NCI-H2227 (cell line): ENCODE results near the gene KBTBD8.

Experiments used
- DNase-seq: peaks from one replicate; lab custom pipeline; 2025; ENCODE audit not compliant: unreplicated experiment; lab: John Stamatoyannopoulos, UW

Gene KBTBD8

GRCh38 chr3:67033079-67033478 is 35.0 kb downstream of the KBTBD8 start:
- no peak for DNase-seq

DNA sequence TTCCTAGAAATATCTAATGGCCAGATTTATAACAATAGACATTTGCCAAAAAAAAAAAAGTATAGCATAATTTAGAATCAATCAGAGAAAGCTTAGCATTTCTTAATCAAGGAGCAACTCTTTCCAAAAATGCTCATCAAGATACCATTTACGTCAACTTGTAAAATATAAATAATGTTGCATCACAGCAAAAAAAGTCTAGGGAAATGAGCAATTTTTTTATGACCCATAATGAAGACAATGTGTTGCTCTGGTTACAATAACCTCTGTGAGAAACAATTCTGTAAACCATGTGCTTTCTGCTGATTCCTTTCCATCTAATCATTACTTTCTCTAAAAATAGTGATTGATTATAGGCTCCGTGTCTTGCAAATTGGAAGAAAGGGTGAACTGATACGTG is 36.3 kb downstream of the KBTBD8 start:
- DNase-seq = no peak

DNA sequence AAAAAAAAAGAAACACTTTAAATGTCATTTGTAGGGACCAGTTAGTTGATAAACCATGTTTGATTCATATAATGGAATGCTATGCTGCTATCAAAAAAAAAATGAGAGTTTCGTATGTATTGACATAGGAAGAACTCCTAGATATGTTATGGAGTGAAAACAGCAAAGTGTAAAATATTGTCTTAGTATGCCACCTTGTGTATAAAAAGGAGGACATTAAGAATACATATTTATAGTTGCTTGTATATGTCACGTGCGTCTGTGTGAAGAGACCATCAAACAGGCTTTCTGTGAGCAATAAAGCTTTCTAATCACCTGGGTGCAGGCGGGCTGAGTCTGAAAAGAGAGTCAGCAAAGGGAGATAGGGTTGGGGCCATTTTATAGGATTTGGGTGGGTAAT is 39.5 kb downstream of the KBTBD8 start:
- DNase-seq = no peak

DNA sequence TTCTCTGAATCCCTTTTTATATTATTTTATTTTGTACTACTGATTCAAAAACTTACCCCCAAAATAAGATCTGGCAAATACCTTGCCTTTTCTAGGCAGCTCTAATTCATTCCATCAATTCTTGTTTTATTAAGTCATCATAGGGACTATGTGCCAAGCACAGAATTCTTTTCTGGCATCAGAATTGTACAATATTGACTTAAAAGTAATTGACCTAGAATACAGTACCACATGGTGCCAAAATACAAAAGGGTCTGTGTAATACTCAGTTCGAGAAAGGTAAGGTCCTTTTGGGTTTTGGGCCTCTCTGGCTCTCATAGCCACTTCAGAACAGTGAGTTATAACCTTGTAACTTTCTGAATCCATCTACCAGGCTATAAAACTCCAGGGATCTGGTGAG is 46.2 kb downstream of the KBTBD8 start:
- DNase-seq = no peak

GRCh38 chr3:67044955-67045354 is 46.8 kb downstream of the KBTBD8 start:
- DNase-seq = no peak

- DNase-seq = no peak
These were observed 47.8 kb downstream of the KBTBD8 start for GRCh38 chr3:67045711-67046465.

DNA sequence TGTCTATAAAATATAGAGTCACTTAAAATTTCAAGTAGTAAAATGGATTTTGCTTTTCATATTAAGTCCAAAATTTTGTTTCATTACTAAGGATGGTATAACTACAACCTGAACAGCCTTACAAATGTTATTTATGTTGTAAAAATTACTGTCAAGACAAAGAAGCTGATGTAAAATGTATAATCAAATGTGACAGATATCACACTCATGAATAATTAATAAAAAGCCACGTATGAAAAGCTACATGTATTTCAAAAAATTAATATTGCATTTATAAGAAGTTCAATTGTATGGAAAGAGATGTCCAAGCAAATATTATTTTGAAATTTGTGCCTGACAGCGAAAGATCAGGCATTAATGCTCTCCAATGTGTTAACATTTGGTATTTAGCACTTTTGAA is 48.9 kb downstream of the KBTBD8 start:
- DNase-seq = no peak

DNA sequence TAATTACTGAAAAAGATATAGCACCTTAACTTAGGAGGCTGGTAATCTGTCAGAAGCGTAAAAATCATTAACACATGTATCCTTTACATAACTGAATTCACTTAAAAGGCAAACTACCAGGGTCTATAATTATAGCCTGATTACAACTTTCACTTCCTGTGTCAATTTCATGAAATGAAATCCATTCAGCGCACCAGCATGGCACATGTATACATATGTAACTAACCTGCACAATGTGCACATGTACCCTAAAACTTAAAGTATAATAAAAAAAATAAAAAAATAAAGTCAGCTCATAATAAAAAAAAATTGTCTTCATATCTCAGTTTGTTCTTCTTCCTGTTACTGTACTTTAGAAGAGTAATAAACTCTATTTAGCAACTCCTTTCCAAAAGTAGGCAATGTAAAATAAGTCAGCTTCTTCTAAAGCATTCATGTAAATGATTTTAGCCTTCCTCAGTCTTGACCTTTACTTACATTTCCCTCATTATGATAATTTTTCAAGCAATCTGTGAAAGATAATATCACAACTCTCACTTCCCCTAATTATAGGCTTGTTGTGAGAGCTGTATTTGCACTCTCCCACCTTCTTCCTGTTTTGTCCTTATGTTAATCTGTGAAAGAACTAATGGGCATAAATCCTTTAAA is 50.1 kb downstream of the KBTBD8 start:
- DNase-seq = no peak

- DNase-seq = no peak
These were observed 50.6 kb downstream of the KBTBD8 start for GRCh38 chr3:67048715-67049074.

DNA sequence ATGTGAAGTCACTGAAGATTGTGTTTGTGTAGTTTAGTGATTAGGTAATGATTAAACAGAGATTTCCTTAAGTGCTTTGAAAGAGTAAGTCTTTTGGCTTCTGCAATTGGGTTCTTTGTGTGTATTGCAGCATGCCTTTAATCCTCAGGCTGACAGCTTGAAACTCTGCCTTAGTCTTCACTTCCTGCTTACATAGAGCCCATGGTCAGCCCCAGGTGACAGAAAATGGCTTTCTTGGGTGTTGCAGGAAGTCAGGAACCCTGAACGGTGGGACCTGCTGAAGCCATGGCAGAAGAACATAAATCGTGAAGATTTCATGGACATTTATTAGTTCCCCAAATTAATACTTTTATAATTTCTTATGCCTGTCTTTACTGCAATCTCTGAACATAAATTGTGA is 61.3 kb downstream of the KBTBD8 start:
- no peak for DNase-seq
